ENCODE results near the gene CARNS1. TPM values are rescaled to one million over a fixed set of nuclear protein-coding genes. Genes with fewer than 3 reads are reported as not detected.

The CARNS1 gene
- total and polyA plus RNA-seq, 2 of the 8 experiments (the other 6 are each of a cell fraction or from before 2014, with no cell fraction given): 0.82 to 1.1 TPM

DNA sequence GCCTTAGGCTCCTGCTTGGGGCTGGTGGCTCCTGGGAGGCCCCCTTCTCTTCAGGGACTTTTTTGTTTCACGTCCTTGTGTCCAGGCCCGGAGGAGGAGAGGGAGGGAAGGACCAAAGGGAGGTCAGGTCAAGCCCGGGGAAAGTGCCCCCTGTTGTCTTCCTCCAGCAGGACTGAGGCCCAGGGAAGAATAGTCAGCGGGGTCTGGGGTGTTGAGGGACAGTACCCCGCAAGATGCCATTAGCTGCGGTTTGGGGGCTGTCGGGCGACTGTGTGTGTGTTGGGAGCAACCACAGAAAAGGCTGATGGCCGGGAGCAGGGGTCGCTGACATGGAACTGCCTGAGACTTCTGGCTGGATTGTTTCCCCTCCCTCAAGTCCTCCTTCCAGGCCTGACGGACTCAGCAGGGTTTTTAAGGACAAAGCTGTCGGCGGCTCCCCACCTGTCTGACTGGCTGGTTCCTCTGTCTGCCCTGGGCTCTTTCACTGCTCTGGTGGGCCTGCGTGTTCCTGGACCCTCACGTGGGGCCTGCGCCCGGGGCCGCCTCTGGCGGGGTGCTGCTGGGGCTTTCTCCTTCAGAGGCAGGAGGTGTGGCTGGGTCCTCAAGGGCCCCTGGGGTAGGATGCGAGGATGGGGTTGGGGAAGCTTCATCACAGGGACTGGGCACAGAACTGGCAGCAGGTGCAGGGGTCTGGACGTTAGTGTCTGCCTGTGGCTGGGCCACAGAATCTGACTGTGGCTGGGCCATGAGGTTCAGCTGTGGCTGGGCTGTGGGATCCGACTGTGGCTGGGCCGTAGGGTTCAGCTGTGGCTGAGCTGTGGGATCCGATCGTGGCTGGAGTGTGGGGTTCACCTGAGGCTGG lies 35.5 kb downstream of the CARNS1 start:
- FAIRE-seq (no peak), DNase-seq (ENCODE audit: low read depth in 1 of 2, low spot score in 2 of 2) (no peak)
- ChIA-PET CTCF (ENCODE audit: partially characterized antibody) (interaction anchor here (1.0 to 2.1 kb wide), 6 partner anchors 9 to 49 kb away, joined by 3 to 8 read pairs (median 4); partner anchors contain the start of gene PPP1CA), POLR2A (ENCODE audit: partially characterized antibody) (interaction anchor here (1.2 to 2.2 kb wide), 8 partner anchors 8 to 23 kb away, joined by 3 to 15 read pairs (median 7); partner anchors contain the start of genes CORO1B, PTPRCAP and RPS6KB2)
- no peak overlapping the region for H2AK5ac ChIP-seq (ENCODE audit: low read depth, low read length)
- H4K20me1 ChIP-seq (replicated peaks in 1 of 2; ENCODE audit: control insufficient read depth in 1 of 2, insufficient read depth in 2 of 2, low read length in 2 of 2): no peaks in the 10 kb centered on the region
- no peak overlapping the region for H3K4me3 ChIP-seq (ENCODE audit: extremely low read depth in 1 of 4, insufficient read depth in 2 of 4, low read depth in 3 of 4, low read length in 4 of 4)
- H3K9me3 ChIP-seq (ENCODE audit: insufficient read depth in 2 of 2, low read depth in 1 of 2, low read length in 1 of 2): no peaks in the 10 kb centered on the region
- TF ChIP-seq SIX5 (IDR thresholded peaks at IDR 0.05; ENCODE audit: low read depth, low read length): no peak
- TF ChIP-seq KDM1A (IDR thresholded peaks at IDR 0.05; ENCODE audit: borderline replicate concordance, low read length): no peak
- TF ChIP-seq TBP (IDR thresholded peaks at IDR 0.05; ENCODE audit: low read depth, low read length): no peak
- H2BK12ac ChIP-seq (ENCODE audit: low read depth, low read length): no peak overlapping the region
- H2AFZ ChIP-seq (ENCODE audit: low read length): no peak overlapping the region
- no peaks in the 10 kb centered on the region for H3K27me3 ChIP-seq (replicated peaks in 1 of 4; ENCODE audit: control insufficient read depth in 3 of 4, extremely low read depth in 1 of 4, insufficient read depth in 3 of 4, low read length in 3 of 4)
- H3K79me2 ChIP-seq (ENCODE audit: control insufficient read depth in 1 of 2, insufficient read depth in 2 of 2, low read length in 2 of 2): no peaks in the 10 kb centered on the region
- H3K36me3 ChIP-seq (ENCODE audit: control insufficient read depth in 2 of 4, insufficient read depth in 4 of 4, low read length in 3 of 4): no peaks in the 10 kb centered on the region
- H3K56ac ChIP-seq (replicated peaks; ENCODE audit: insufficient read length, low read depth, low read length): no peak overlapping the region
- no peak overlapping the region for H2BK5ac ChIP-seq (ENCODE audit: low read depth, low read length)
- no peak overlapping the region for H2BK20ac ChIP-seq (ENCODE audit: low read length)
- 0 out of 2 replicates have a peak overlapping the region, but pooled peaks have one; percentile 46 for H2BK15ac ChIP-seq (ENCODE audit: low read length)
- H3K14ac ChIP-seq (ENCODE audit: insufficient read length): no peak overlapping the region
- H3K4ac ChIP-seq (replicated peaks; ENCODE audit: insufficient read length, low read depth, low read length): no peak overlapping the region
- WGBS, 2 experiments (ENCODE audit: extremely low coverage in 1 of 2, insufficient coverage in 1 of 2, insufficient read length in 1 of 2, insufficient replicate concordance in 2 of 2, low coverage in 1 of 2, low lambda C conversion rate in 2 of 2, missing lambda C conversion rate in 1 of 2): 92% methylated on average over 22 of the region's 25 CpGs; no CpG with 5 or more reads in 1 of the 2 experiments
- H3K9ac ChIP-seq (replicated peaks in 1 of 4; ENCODE audit: extremely low read depth in 1 of 4, low read depth in 3 of 4, low read length in 3 of 4): no peak overlapping the region
- peak overlapping the region; percentile 36; the same call in 1 of the 2 replicates for H4K8ac ChIP-seq (ENCODE audit: extremely low read depth, insufficient read depth, low read length)
- H4K91ac ChIP-seq (replicated peaks; ENCODE audit: insufficient read length, low read length): no peak overlapping the region
- H3K18ac ChIP-seq (ENCODE audit: extremely low read depth, low read length): peak overlapping the region; percentile 19; the same call in 1 of the 2 replicates
- no peaks in the 10 kb centered on the region for H3K4me1 ChIP-seq (replicated peaks in 1 of 4; ENCODE audit: control insufficient read depth in 3 of 4, insufficient read depth in 4 of 4, low read length in 3 of 4)
- no peaks in the 10 kb centered on the region for H3K23me2 ChIP-seq (ENCODE audit: low read depth, low read length)
- H4K5ac ChIP-seq (ENCODE audit: insufficient read length, low read depth, low read length): no peak overlapping the region
- no peaks in the 10 kb centered on the region for H3K79me1 ChIP-seq (ENCODE audit: low read depth, low read length)
- no peak overlapping the region for H2BK120ac ChIP-seq (replicated peaks; ENCODE audit: low read depth, low read length)
- no peak overlapping the region for H3K27ac ChIP-seq (ENCODE audit: low read depth, low read length)
- no peak overlapping the region for H3K4me2 ChIP-seq (ENCODE audit: insufficient read depth in 1 of 2, low read depth in 2 of 2, low read length in 2 of 2)
- H3K23ac ChIP-seq (ENCODE audit: insufficient read length): no peak overlapping the region
